RPMI7951 (cell line): ENCODE results near the gene DNAJB4. TPM values are rescaled to one million over a fixed set of nuclear protein-coding genes. Genes with fewer than 3 reads are reported as not detected.
A peak's percentile ranks its signal among the peaks of the same experiment; 100 is the strongest.

Experiments used
- DNase-seq: peaks from one replicate; pipeline ENCODE4 v3.0.0-alpha.2; 2012; ENCODE audit warnings: low read depth
- total RNA-seq: library from RNA; depleted of rRNA; stranded (reverse); fragments of >200 nt; shearing (Covaris generic); gene quantifications from 2 replicates; pipeline ENCODE4 v1.2.3, GENCODE V29; 2014

The DNAJB4 gene
- total RNA-seq, 1 experiment from 2014 or later, result 53.8 TPM

GRCh38 chr1:78036450-78036849 lies 31.7 kb downstream of the DNAJB4 start:
- no peak for DNase-seq

GRCh38 chr1:78038071-78038470 lies 33.3 kb downstream of the DNAJB4 start:
- no peak for DNase-seq

GRCh38 chr1:78038491-78038939 lies 33.8 kb downstream of the DNAJB4 start:
- no peak for DNase-seq

- no peak for DNase-seq
These were observed 35.8 kb downstream of the DNAJB4 start for GRCh38 chr1:78040484-78041089.

GRCh38 chr1:78043436-78043835 lies 38.7 kb downstream of the DNAJB4 start:
- DNase-seq, result peak; percentile 51

GRCh38 chr1:78044796-78045562 lies 40.2 kb downstream of the DNAJB4 start:
- DNase-seq, result no peak

- DNase-seq, result no peak
These were observed 40.8 kb downstream of the DNAJB4 start for GRCh38 chr1:78045563-78045925.

GRCh38 chr1:78045926-78046778 lies 41.4 kb downstream of the DNAJB4 start, which contains the start of gene GIPC2:
GIPC2 (plus strand) TSS chr1:78045966; CDS start chr1:78046095, 129 bp downstream.
- peak; percentile 33 for DNase-seq

GRCh38 chr1:78047106-78047505 lies 42.4 kb downstream of the DNAJB4 start:
- DNase-seq, result no peak

GRCh38 chr1:78047631-78048030 lies 42.9 kb downstream of the DNAJB4 start:
- DNase-seq, result no peak

GRCh38 chr1:78048446-78048845 lies 43.7 kb downstream of the DNAJB4 start:
- peak; percentile 39 for DNase-seq

GRCh38 chr1:78049396-78049795 lies 44.7 kb downstream of the DNAJB4 start:
- DNase-seq, result no peak

- DNase-seq, result no peak
These were observed 46.3 kb downstream of the DNAJB4 start for GRCh38 chr1:78051005-78051404.

- DNase-seq, result no peak
These were observed 48.1 kb downstream of the DNAJB4 start for GRCh38 chr1:78052685-78053405.

GRCh38 chr1:78053498-78053897 lies 48.8 kb downstream of the DNAJB4 start:
- DNase-seq, result no peak

- no peak for DNase-seq
These were observed 49.8 kb downstream of the DNAJB4 start for GRCh38 chr1:78054559-78054958.

GRCh38 chr1:78054972-78055371 lies 50.2 kb downstream of the DNAJB4 start:
- DNase-seq, result no peak

- DNase-seq, result no peak
These were observed 50.9 kb downstream of the DNAJB4 start for GRCh38 chr1:78055565-78056132.

- no peak for DNase-seq
These were observed 53.9 kb downstream of the DNAJB4 start for GRCh38 chr1:78058670-78059069.

GRCh38 chr1:78060857-78061563 lies 56.3 kb downstream of the DNAJB4 start:
- DNase-seq, result no peak
